NCI-H2029 treated with DMSO at 0.1 percent for 48 hours (cell line): Measurements from ENCODE around the gene SLC30A10.
"Not testable (repeated sequence)": the region's sequence is repeated elsewhere in the genome, so short reads cannot be mapped to it uniquely, and the experiment has no call there.

Experiments
- DNase-seq: peaks from one replicate; lab custom pipeline; 2025; lab: John Stamatoyannopoulos, UW

SLC30A10 gene

DNA sequence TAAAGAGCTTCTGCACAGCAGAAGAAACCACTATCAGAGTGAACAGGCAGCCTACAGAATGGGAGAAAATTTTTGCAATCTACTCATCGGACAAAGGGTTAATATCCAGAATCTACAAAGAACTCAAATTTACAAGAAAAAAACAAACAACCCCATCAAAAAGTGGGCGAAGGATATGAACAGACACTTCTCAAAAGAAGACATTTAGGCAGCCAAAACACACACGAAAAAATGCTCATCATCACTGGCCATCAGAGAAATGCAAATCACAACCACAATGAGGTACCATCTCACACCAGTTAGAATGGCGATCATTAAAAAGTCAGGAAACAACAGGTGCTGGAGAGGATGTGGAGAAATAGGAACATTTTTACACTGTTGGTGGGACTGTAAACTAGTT lies 36.5 kb downstream of the SLC30A10 start:
- not testable (repeated sequence) for DNase-seq

DNA sequence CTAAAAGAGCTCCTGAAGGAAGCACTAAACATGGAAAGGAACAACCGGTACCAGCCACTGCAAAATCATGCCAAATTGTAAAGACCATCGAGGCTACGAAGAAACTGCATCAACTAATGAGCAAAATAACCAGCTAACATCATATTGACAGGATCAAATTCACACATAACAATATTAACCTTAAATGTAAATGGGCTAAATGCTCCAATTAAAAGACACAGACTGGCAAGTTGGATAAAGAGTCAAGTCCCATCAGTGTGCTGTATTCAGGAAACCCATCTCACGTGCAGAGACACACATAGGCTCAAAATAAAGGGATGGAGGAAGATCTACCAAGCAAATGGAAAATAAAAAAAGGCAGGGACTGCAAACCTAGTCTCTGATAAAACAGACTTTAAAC lies 39.7 kb downstream of the SLC30A10 start:
- not testable (repeated sequence) for DNase-seq

DNA sequence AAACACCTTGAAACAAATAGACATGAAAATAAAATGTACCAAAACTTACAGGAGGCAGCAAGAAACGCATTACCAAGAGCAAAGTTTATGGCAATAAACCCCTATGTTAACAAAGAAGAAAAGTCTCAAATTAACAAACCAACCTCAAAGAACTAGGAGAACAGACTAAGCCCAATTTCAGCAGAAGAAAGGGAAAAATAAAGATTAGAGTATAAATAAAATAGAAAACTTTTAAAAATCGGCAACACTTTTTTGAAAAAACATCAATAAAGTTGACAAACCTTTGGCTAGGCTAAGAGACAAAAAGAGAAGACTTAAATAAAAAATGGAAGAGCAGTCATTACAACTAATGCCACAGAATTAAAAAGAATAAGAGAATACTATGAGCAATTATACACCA lies 42.7 kb downstream of the SLC30A10 start:
- no peak for DNase-seq

DNA sequence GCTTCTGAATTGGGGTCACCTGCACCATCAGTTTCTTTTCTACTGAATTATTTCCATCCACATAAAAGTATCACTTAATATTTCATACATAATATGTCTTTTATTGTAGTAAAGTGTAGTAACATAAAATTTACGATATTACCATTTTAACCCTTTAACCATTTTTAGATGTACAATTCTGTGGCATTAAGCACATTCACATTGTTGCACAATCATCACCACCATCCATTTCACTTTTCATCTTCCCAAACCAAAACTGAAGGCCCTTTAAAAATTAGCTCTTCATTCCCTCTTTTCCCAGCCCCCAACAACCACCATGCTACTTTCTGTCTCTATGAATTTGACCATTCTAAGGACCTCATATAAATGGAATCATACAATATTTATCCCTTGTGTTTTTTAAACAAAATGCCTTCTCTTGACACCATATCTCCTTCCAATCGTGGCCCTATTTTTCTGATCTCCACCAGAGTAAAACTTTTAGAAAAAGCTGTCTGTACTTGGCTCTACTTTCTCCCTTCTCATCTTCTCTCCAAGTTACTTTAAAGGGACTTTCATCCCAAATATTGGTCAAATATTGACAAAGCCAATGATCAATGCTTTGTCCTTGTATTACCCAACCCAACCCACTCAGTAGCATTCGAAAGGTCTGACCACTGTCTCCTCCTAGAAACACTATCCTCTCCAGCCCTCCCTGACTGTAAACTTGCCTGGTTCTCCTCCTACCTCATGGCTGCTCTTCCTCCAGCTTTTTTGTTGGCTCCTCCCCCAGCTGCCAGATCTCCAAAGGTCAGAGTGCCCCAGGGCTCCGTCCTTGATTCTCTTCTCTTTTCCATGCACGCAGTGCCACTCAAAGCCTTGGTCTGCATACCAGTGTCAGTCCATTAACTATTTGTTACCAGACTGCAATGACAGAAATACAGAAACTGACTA lies 44.7 kb downstream of the SLC30A10 start:
- no peak for DNase-seq

DNA sequence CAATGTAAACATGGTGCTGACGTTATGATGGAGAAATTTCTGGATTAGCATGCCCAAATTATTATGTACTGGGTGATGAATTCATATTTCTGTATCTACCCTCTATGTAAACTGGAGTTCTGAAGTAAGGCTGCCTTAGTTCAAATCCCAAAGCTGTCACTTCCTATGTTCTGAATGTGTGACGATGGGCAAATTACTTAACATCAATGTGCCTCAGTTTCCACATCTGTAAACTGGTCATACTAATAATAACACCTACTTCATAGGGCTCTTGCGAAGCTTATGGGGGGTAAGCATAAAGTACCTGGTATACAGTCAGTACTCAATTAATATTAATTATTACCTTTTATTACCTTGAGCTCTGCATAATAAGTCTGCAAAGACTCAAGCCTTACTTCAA lies 45.6 kb downstream of the SLC30A10 start:
- no peak for DNase-seq

DNA sequence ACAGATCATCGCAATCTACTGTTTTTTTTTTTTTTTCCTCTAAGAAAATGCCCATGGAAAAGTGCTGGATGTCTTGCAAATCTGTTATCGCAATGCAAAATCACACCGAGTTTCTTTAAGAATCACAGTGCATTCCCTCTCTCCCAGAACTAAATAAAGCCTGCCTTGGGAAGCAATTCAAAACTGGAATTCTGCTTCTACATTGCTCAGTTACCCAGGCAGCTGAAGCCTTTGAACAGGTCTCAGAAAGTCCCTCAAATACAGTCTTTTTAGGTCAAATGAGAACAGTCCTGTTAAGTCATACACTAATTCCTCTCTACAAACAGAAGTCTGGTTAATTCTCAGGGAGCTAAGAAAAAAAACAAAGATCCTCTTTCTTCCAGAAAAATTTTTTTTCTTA lies 46.3 kb downstream of the SLC30A10 start:
- no peak for DNase-seq

DNA sequence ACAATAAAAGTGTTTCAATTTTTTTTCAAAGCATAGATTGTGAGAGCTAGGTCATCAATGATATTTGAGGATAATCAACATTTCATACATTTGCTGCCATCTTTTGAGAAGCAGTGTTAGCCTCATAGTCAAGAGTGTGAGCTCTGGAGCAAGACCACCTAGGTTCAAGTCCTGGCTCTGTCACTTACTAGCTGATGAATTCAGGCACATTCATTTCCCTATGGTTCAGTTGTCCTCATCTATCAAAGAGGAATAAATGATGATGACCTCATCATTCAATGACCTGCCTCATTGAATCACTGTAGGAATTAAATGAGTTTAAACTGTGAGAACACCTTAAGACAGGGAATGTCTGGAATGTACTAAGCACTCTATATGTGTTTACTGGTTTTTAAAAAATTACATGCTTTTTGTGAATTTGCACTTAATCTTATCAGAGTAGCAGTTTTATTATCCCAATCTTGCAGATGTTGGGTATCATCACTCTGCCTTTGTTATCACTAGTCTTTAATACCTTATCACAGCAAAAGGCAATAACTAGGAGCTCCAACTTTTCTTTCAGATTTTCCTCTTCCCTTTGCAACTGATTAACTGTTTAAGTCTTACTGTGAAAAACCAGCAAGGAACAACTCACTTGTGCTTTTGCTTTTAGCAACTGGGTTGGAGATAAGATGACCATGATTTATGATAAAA lies 47.4 kb downstream of the SLC30A10 start:
- no peak for DNase-seq

DNA sequence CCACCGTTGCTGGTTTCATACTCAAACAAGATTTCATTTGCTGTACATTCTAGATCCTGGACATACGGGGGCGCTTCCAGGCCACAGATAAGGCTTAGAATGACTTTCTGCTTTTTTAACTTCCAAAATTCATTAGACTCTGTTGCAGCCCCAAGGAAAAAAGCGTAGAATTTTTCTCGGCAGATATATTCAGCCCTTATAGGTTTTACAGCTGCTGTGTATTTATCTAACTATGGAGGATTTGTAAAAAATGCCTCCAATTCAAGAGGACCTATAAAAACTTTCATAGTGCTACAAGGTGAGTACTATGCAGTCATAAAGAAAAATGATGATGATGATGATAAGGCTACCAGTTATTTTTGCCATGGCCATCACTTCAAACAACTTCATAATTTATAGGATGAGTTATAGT lies 51.6 kb downstream of the SLC30A10 start:
- DNase-seq: no peak

DNA sequence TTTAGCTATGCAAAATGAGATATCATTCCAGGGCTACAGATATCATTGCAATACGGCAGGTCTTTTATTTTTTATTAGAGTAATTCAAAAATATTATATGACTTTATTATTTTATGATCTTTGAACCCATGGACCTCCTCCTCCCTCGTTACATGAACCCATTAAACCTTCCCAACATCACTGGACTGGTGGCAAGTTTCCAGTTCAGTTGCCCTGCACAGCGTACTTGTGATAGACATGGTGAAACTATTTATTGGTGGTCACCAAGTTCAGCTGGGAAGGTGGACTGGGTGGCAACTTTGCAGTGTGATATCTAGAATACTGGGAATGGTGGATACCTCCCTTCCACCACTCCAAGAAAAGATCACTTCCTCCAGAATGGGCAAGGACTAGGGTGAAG lies 52.5 kb downstream of the SLC30A10 start:
- DNase-seq: no peak

DNA sequence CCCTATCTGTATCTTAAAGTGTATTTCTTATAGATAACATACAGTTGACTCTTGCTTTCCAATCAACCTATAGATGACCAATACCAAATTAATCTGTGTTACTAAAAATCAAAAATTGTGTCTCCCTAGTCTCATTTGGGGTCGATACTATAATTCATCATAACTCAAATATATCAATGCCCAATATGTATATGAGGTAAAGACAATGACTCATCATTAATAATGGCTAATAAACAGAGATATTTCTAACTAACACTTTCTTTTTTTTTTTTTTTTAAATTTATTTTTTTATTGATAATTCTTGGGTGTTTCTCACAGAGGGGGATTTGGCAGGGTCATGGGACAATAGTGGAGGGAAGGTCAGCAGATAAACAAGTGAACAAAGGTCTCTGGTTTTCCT lies 55.8 kb downstream of the SLC30A10 start:
- DNase-seq: not testable (repeated sequence)

DNA sequence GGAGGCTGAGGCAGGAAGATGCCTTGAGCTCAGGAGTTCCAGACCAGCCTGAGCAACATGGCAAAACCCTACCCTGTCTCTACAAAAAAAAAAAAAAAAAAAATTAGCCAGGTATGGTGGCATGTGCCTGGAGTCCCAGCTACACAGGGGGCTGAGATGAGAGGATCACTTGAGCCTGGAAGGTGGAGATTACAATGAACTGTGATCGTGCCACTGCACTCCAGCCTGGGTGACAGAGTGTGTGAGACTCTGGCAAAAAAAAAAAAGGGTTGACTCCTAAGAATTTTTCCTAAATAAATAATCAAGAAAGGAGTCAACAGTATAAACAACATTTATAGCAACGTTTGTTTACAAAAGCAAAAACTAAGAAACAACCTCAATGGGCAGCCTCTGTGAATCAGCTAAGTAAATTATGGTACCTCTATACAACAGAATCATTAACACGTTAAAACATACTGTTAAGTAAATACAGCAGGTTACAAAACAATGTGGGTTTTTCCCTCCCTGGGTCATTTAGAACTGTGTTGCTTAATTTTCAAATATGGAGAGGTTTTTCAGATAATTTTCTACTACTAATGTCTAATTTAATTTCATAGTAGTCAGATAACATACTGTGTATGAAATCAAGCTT lies 56.8 kb downstream of the SLC30A10 start:
- DNase-seq: no peak

DNA sequence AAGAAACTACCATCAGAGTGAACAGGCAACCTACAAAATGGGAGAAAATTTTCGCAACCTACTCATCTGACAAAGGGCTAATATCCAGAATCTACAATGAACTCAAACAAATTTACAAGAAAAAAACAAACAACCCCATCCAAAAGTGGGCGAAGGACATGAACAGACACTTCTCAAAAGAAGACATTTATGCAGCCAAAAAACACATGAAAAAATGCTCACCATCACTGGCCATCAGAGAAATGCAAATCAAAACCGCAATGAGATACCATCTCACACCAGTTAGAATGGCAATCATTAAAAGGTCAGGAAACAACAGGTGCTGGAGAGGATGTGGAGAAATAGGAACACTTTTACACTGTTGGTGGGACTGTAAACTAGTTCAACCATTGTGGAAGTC lies 59.7 kb downstream of the SLC30A10 start:
- DNase-seq: not testable (repeated sequence)
